Keratinocyte (primary cell): ENCODE measurements around the gene ZNF598. TPM values are rescaled to one million over a fixed set of nuclear protein-coding genes. Genes with fewer than 3 reads are reported as not detected.

Source experiments
- DNase-seq: peaks from one replicate; pipeline ENCODE4 v3.0.0-alpha.2; 2011; ENCODE audit warnings: low read depth, missing footprints, low spot score
- FAIRE-seq: peaks from 2 replicates; lab custom pipeline; 2011; peaks lifted over from hg19 to GRCh38; lab: Jason Lieb, UNC
- H2AFZ ChIP-seq: 2 replicates; pipeline ENCODE4 v1.6.0; 2012; ENCODE audit warnings: low read length, control low read depth, inconsistent platforms; ENCODE audit not compliant: control insufficient read depth
- H3K27ac ChIP-seq: 2 replicates; pipeline ENCODE4 v1.5.1; 2011; ENCODE audit warnings: low read length; ENCODE audit not compliant: control insufficient read depth, insufficient read depth
- H3K27me3 ChIP-seq: 3 replicates; pipeline ENCODE4 v1.6.0; 2011; ENCODE audit warnings: low read length; ENCODE audit not compliant: control insufficient read depth, insufficient read depth; ENCODE audit errors: extremely low read depth
- H3K36me3 ChIP-seq, 2 experiments: 2 replicates in 1 of 2; 3 replicates in 1 of 2; pipeline ENCODE4 v1.5.1; 2011; ENCODE audit warnings: low read length in 2 of 2, mild to moderate bottlenecking in 1 of 2; ENCODE audit not compliant: control insufficient read depth in 2 of 2, insufficient read depth in 2 of 2; ENCODE audit errors: extremely low read depth in 1 of 2
- H3K4me1 ChIP-seq: 3 replicates; pipeline ENCODE4 v1.5.1; 2011; ENCODE audit warnings: low read length; ENCODE audit not compliant: control insufficient read depth, insufficient read depth; ENCODE audit errors: extremely low read depth
- H3K4me2 ChIP-seq: 3 replicates; pipeline ENCODE4 v1.6.0; 2011; ENCODE audit warnings: low read depth, low read length; ENCODE audit not compliant: control insufficient read depth, insufficient read depth; ENCODE audit errors: extremely low read depth
- H3K4me3 ChIP-seq, 3 experiments: fragments of 200-600 bp in 1 of 3; sonication (generic) in 1 of 3; 2 replicates in 2 of 3; 3 replicates in 1 of 3; pipeline ENCODE4 v1.5.1; 2011 to 2016; ENCODE audit warnings: low read length in 3 of 3, mild to moderate bottlenecking in 3 of 3, control low read depth in 2 of 3, inconsistent platforms in 1 of 3, low read depth in 1 of 3, mixed read lengths in 1 of 3, mixed run types in 1 of 3, moderate library complexity in 1 of 3; ENCODE audit not compliant: control insufficient read depth in 2 of 3, insufficient read depth in 2 of 3; ENCODE audit errors: extremely low read depth in 1 of 3
- H3K79me2 ChIP-seq: 2 replicates; pipeline ENCODE4 v1.6.0; 2012; ENCODE audit warnings: low read length; ENCODE audit not compliant: control insufficient read depth, insufficient read depth
- H3K9ac ChIP-seq: 3 replicates; pipeline ENCODE4 v1.6.0; 2011; ENCODE audit warnings: low read length; ENCODE audit not compliant: control insufficient read depth, insufficient read depth; ENCODE audit errors: extremely low read depth
- H3K9me1 ChIP-seq: 3 replicates; pipeline ENCODE4 v1.6.0; 2011; ENCODE audit warnings: low read length; ENCODE audit not compliant: control insufficient read depth, insufficient read depth; ENCODE audit errors: extremely low read depth
- H3K9me3 ChIP-seq: 2 replicates; pipeline ENCODE4 v1.5.1; 2012; ENCODE audit warnings: low read depth, low read length; ENCODE audit not compliant: control insufficient read depth
- H4K20me1 ChIP-seq: 3 replicates; pipeline ENCODE4 v1.6.0; 2011; ENCODE audit warnings: low read length; ENCODE audit not compliant: control insufficient read depth, insufficient read depth; ENCODE audit errors: extremely low read depth
- EZH2 ChIP-seq: IDR thresholded peaks from one replicate; pipeline ENCODE4 v1.6.1; 2012; ENCODE audit warnings: inconsistent platforms, mild to moderate bottlenecking, low read length, moderate library complexity
- dilution Hi-C: fragments of 300-500 bp; cut with MboI; formaldehyde crosslinking; loops from one replicate; pipeline ENCODE4 v1.7.0; 2020; ENCODE audit warnings: low sequenced_read_pairs; ENCODE audit not compliant: extremely low pct_ligation_motif_present
- polyA plus RNA-seq, 5 experiments: library from polyadenylated mRNA; depleted of rRNA in 3 of 5; stranded (reverse) in 3 of 5; stranded (forward) in 1 of 5; unstranded in 1 of 5; fragments of >200 nt; gene quantifications; 1 replicate in 1 of 5; 2 replicates in 3 of 5; 3 replicates in 1 of 5; pipeline versions ENCODE4 v1.2.1 to v1.2.3, GENCODE V29; 2011 to 2012; ENCODE audit warnings: missing spikeins in 2 of 5, low read depth in 1 of 5, low replicate concordance in 1 of 5
- TF ChIP-seq, protein P1 (sequence below), 3 experiments: IDR thresholded peaks in 1 of 3; conservative IDR thresholded peaks in 1 of 3; optimal IDR thresholded peaks in 1 of 3; 2 replicates in 2 of 3; 3 replicates in 1 of 3; pipeline versions ENCODE3 to v1.5.1; 2011; ENCODE audit warnings: low read length in 3 of 3, mild to moderate bottlenecking in 3 of 3, moderate library complexity in 2 of 3, control low read depth in 1 of 3, inconsistent platforms in 1 of 3; ENCODE audit not compliant: insufficient read depth in 2 of 3; ENCODE audit errors: extremely low read depth in 1 of 3

ZNF598 gene
- polyA plus RNA-seq, 1 donor (not counting 4 experiments of a cell fraction or from before 2014, with no cell fraction given) = 18.0 TPM

- FAIRE-seq (no peak), DNase-seq (no peak)
- no peak overlapping the region for H3K27ac ChIP-seq
- peak overlapping the region; percentile 61 for H3K4me2 ChIP-seq
- dilution Hi-C loops = no loop called here
- H3K27me3 ChIP-seq = peaks cover 34% of the 10 kb centered on the region
- no peaks in the 10 kb centered on the region for H3K9me3 ChIP-seq
- H3K79me2 ChIP-seq = peaks cover 2% of the 10 kb centered on the region
- H3K4me1 ChIP-seq = peaks cover 32% of the 10 kb centered on the region
- peak overlapping the region; percentile 57 for H3K9ac ChIP-seq
- peaks cover 14 to 16% of the 10 kb centered on the region in 2 experiments for H3K36me3 ChIP-seq
- H3K4me3 ChIP-seq = peak overlapping the region; percentile 40 to 52 (median 51)
- TF ChIP-seq, protein P1, sequence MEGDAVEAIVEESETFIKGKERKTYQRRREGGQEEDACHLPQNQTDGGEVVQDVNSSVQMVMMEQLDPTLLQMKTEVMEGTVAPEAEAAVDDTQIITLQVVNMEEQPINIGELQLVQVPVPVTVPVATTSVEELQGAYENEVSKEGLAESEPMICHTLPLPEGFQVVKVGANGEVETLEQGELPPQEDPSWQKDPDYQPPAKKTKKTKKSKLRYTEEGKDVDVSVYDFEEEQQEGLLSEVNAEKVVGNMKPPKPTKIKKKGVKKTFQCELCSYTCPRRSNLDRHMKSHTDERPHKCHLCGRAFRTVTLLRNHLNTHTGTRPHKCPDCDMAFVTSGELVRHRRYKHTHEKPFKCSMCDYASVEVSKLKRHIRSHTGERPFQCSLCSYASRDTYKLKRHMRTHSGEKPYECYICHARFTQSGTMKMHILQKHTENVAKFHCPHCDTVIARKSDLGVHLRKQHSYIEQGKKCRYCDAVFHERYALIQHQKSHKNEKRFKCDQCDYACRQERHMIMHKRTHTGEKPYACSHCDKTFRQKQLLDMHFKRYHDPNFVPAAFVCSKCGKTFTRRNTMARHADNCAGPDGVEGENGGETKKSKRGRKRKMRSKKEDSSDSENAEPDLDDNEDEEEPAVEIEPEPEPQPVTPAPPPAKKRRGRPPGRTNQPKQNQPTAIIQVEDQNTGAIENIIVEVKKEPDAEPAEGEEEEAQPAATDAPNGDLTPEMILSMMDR (optimal IDR thresholded peaks at IDR 0.05 in 1 of 3, IDR thresholded peaks at IDR 0.05 in 1 of 3, conservative IDR thresholded peaks at IDR 0.05 in 1 of 3; ENCODE audit: extremely low read depth in 1 of 3, insufficient read depth in 2 of 3, low read length in 3 of 3) = no peak
- no peak for TF ChIP-seq EZH2
- H4K20me1 ChIP-seq = no peaks in the 10 kb centered on the region
- H3K9me1 ChIP-seq = peaks cover 2% of the 10 kb centered on the region
- H2AFZ ChIP-seq = no peak overlapping the region
Observed at GRCh38 chr16:1980030-1980769, 29.4 kb downstream of the ZNF598 start.

DNA sequence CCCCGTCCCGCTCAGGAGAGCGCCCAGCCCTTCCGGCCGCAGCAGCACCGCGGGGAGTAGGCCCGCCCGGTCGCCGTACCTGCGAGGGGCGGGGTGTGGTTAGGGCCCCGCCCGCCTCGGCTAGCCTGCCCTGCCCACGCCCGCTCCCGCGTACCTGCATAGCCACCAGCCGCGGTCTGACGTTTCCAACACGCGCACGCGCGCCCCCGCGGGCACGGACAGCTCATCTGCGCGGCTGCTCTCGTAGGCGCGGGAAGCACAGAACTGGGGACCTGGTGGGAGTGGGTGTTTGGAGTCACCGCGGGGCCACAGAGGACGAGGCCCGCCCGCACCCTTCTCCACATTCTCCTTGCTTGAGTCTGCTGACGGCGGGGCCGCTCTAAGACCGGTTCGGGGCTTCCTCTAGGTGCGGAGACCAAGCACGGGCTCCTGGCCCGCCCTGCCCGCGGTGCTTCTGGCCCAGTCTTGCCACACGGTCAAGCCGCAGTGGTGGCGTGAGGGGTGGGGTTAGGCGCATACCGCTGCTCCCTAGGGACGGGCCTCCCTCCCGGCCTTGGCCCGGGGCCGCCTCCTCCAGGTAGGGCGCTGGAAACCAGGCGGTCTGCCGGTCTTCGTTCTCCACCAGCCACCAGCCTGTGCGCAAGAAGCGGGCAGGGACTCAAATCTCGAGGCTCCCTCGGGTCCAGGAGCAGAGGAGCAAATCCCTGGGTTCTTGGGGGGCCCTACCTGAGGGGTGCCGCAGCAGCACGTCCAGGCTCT lies 30.2 kb downstream of the ZNF598 start:
- peaks cover 34% of the 10 kb centered on the region for H3K27me3 ChIP-seq
- FAIRE-seq = no peak

More for the DNA sequence above, 30.2 kb downstream of the ZNF598 start:
- Histone ChIP-seq H3K4me1 (peaks cover 25% of the 10 kb centered on the region), H3K79me2 (peaks cover 4% of the 10 kb centered on the region), H2AFZ (peak overlapping the region; percentile 8), H4K20me1 (no peaks in the 10 kb centered on the region), H3K27ac (peak overlapping the region; percentile 26), H3K36me3 (peaks cover 14 to 22% of the 10 kb centered on the region in 2 experiments), H3K4me3 (peak overlapping the region; percentile 40 to 52 (median 51)), H3K9me1 (no peaks in the 10 kb centered on the region), H3K9me3 (no peaks in the 10 kb centered on the region), H3K9ac (peak overlapping the region; percentile 57), H3K4me2 (peak overlapping the region; percentile 61)
- no peak for TF ChIP-seq EZH2
- TF ChIP-seq, protein P1 (optimal IDR thresholded peaks at IDR 0.05 in 1 of 3, IDR thresholded peaks at IDR 0.05 in 1 of 3, conservative IDR thresholded peaks at IDR 0.05 in 1 of 3; ENCODE audit: extremely low read depth in 1 of 3, insufficient read depth in 2 of 3, low read length in 3 of 3) = peak in 1 of 3 experiments; percentile 17
- dilution Hi-C loops = no loop called here
- DNase-seq = no peak
